ENCODE measurements around the gene ZNF25. TPM values are rescaled to one million over a fixed set of nuclear protein-coding genes. Genes with fewer than 3 reads are reported as not detected.
"Not testable (repeated sequence)": the region's sequence is repeated elsewhere in the genome, so short reads cannot be mapped to it uniquely, and the experiment has no call there.

Gene ZNF25
- total RNA-seq = 1 to 10 TPM; 6.8 to 7.5 TPM

DNA sequence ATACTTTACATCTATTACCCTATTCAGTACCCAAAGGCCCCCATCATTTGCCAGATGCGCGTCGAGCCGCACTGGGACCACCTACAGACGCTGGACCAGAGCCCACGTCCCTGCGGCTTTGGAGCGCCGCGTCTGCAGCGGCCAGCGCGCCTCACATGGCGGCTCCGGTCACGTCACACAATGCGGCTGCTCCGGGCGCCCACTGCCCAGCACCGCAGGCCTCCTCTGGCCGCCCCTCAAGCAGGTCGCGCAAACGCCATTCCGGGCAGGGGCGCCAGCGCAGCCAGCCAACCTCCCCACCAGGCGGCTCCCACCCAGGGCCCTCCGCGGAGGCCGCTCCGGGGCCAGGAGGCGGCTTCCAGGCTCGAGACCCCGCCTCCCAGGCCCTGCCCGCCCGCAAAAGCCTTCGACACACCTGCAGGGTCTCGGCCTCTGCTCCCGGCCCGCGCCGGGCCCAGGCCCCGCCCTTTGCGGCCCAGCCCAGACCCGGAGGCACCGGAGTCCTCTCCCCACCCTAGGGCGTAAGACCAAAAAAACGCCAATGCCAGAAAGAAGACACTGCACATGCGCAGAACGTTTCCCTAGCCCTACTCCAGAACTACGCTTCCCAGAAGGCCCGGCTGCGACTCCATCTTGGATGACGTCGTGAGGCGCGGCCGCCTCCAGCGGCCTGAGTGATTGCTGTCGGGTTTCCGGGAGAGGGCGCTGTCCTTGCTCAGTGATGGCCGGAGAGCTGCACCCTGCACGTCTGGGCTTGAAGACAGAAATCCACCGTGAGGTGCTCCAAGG lies at the start of gene ZNF25:
TSS of gene ZNF25 (minus strand) at position 557 of the 789 bp plus-strand sequence. CDS start 4,925 bp downstream, outside the sequence.
- peaks cover 14% of the 10 kb centered on the region for H3K4me1 Mint-ChIP-seq (ENCODE audit: low read depth)
- peaks cover 0 to 3% of the 10 kb centered on the region in 2 donors for H3K36me3 Mint-ChIP-seq (ENCODE audit: insufficient read depth in 2 of 2)
- H3K27ac Mint-ChIP-seq = peak within 1 kb of the TSS; percentile 98
- H3K9me3 Mint-ChIP-seq = no peaks in the 10 kb centered on the region
- peak within 1 kb of the TSS; percentile 90 to 98 for H3K4me3 Mint-ChIP-seq
- H3K27me3 Mint-ChIP-seq (ENCODE audit: low read depth) = no peaks in the 10 kb centered on the region
- DNase-seq = peak; percentile 94 to 96
- peak; percentile 96 for ATAC-seq (replicated peaks in 1 of 2)

- peaks cover 27 to 71% of the 10 kb centered on the region in 2 donors for H3K36me3 Mint-ChIP-seq (ENCODE audit: insufficient read depth in 2 of 2)
- peaks cover 23% of the 10 kb centered on the region for H3K4me1 Mint-ChIP-seq (ENCODE audit: low read depth)
- no peaks in the 10 kb centered on the region for H3K27me3 Mint-ChIP-seq (ENCODE audit: low read depth)
- no peak overlapping the region for H3K4me3 Mint-ChIP-seq
- peaks cover 0 to 2% of the 10 kb centered on the region in 2 donors for H3K9me3 Mint-ChIP-seq
- DNase-seq (no peak), ATAC-seq (replicated peaks in 1 of 2) (peak in 1 of 2 donors; percentile 43)
- H3K27ac Mint-ChIP-seq = peak overlapping the region; percentile 84
Measured at GRCh38 chr10:38025283-38025682, 48.8 kb upstream of the ZNF25 start.

DNA sequence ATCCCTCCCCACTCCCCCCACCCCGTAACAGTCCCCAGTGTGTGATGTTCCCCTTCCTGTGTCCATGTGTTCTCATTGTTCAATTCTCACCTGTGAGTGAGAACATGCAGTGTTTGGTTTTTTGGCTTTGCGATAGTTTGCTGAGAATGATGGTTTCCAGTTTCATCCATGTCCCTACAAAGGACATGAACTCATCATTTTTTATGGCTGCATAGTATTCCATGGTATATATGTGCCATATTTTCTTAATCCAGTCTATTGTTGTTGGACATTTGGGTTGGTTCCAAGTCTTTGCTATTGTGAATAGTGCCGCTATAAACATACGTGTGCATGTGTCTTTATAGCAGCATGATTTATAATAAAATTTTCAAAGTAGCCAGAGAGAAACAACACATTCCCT lies 42.7 kb upstream of the ZNF25 start:
- ATAC-seq (replicated peaks in 1 of 2); H3K9me3 Mint-ChIP-seq; H3K4me3 Mint-ChIP-seq; H3K27ac Mint-ChIP-seq; H3K27me3 Mint-ChIP-seq (ENCODE audit: low read depth); DNase-seq: not testable (repeated sequence)
- H3K36me3 Mint-ChIP-seq (ENCODE audit: insufficient read depth in 2 of 2) = peaks cover 27 to 68% of the 10 kb centered on the region in 2 donors
- peaks cover 13% of the 10 kb centered on the region for H3K4me1 Mint-ChIP-seq (ENCODE audit: low read depth)

GRCh38 chr10:38016354-38016753 lies 39.9 kb upstream of the ZNF25 start:
- Mint-ChIP-seq H3K27me3 (ENCODE audit: low read depth) (no peaks in the 10 kb centered on the region), H3K4me1 (ENCODE audit: low read depth) (peaks cover 28% of the 10 kb centered on the region), H3K27ac (no peak overlapping the region), H3K4me3 (no peak overlapping the region), H3K9me3 (peaks cover 2 to 7% of the 10 kb centered on the region in 2 donors), H3K36me3 (ENCODE audit: insufficient read depth in 2 of 2) (peaks cover 25 to 60% of the 10 kb centered on the region in 2 donors)
- ATAC-seq (replicated peaks in 1 of 2) = no peak
- DNase-seq = no peak

- Mint-ChIP-seq H3K27me3 (ENCODE audit: low read depth) (no peaks in the 10 kb centered on the region), H3K4me3 (peak within 1 kb of the TSS; percentile 98), H3K9me3 (no peaks in the 10 kb centered on the region), H3K4me1 (ENCODE audit: low read depth) (peaks cover 40% of the 10 kb centered on the region), H3K36me3 (ENCODE audit: insufficient read depth in 2 of 2) (peaks cover 4 to 19% of the 10 kb centered on the region in 2 donors), H3K27ac (peak within 1 kb of the TSS; percentile 98)
- ATAC-seq (replicated peaks in 1 of 2) = peak; percentile 86 to 87
- DNase-seq = peak; percentile 86 to 88
Measured at GRCh38 chr10:38010119-38010903, 33.9 kb upstream of the ZNF25 start, which contains the start of gene ZNF33A. TSS of gene ZNF33A (plus strand) at chr10:38010675. CDS start at chr10:38012342, 1,667 bp downstream.

- Mint-ChIP-seq H3K36me3 (ENCODE audit: insufficient read depth in 2 of 2) (peaks cover 0 to 6% of the 10 kb centered on the region in 2 donors), H3K27me3 (ENCODE audit: low read depth) (no peaks in the 10 kb centered on the region), H3K4me1 (ENCODE audit: low read depth) (peaks cover 27% of the 10 kb centered on the region), H3K27ac (no peak overlapping the region), H3K9me3 (no peaks in the 10 kb centered on the region), H3K4me3 (no peak overlapping the region)
- DNase-seq (no peak), ATAC-seq (replicated peaks in 1 of 2) (no peak)
Measured at GRCh38 chr10:38007991-38008390, 31.5 kb upstream of the ZNF25 start.

- Mint-ChIP-seq H3K36me3 (ENCODE audit: insufficient read depth in 2 of 2) (peaks cover 0 to 3% of the 10 kb centered on the region in 2 donors), H3K27me3 (ENCODE audit: low read depth) (no peaks in the 10 kb centered on the region), H3K9me3 (no peaks in the 10 kb centered on the region), H3K4me3 (no peak overlapping the region), H3K4me1 (ENCODE audit: low read depth) (peaks cover 24% of the 10 kb centered on the region), H3K27ac (no peak overlapping the region)
- ATAC-seq (replicated peaks in 1 of 2) (no peak), DNase-seq (no peak)
Measured at GRCh38 chr10:38007551-38007950, 31.1 kb upstream of the ZNF25 start.

DNA sequence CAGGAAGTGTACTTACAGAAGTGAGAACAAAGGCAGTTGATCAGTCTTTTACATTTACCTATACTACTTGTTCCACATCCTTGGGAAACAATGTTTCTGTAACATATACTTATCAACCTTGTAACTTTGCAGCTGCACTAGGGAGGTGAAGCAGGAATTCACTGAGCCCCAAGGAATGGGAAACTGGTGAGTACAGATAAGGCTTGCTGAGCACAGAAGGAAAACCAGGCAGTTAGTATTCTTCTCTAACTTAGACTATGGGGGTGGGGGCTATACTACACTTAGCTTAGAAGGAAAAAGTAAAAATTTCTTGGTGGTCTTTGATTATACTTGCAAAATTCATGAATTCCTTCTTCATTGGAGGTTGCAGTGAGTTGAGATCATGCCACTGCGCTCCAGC lies 27.1 kb upstream of the ZNF25 start:
- H3K4me1 Mint-ChIP-seq (ENCODE audit: low read depth) = no peaks in the 10 kb centered on the region
- peaks cover 0 to 1% of the 10 kb centered on the region in 2 donors for H3K36me3 Mint-ChIP-seq (ENCODE audit: insufficient read depth in 2 of 2)
- H3K27ac Mint-ChIP-seq = no peak overlapping the region
- DNase-seq (no peak), ATAC-seq (replicated peaks in 1 of 2) (no peak)
- no peaks in the 10 kb centered on the region for H3K27me3 Mint-ChIP-seq (ENCODE audit: low read depth)
- no peak overlapping the region for H3K4me3 Mint-ChIP-seq
- H3K9me3 Mint-ChIP-seq = no peaks in the 10 kb centered on the region

DNA sequence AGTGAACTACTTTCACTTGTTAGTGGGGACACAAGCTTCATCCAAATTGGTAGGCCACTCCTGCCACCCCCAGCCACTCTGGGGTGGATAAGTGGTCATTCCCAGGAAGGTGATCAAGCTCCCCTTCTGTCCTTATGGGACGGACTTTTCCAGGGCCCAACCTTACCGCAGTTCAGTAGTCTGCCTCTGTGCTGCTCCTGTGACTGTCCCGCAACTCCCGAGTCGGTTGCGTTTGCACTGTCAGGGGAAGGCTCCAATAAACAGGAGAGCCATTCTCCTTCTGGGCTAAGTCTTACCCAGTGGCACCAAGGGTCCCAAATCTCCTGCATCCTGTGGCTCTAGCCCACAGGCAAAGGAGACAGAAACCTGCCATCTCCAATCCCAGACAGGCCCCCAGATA lies 26.6 kb upstream of the ZNF25 start:
- H3K36me3 Mint-ChIP-seq (ENCODE audit: insufficient read depth in 2 of 2) = peaks cover 0 to 3% of the 10 kb centered on the region in 2 donors
- ATAC-seq (replicated peaks in 1 of 2) = no peak
- H3K27me3 Mint-ChIP-seq (ENCODE audit: low read depth) = no peaks in the 10 kb centered on the region

GRCh38 chr10:38000474-38000873 lies 24.0 kb upstream of the ZNF25 start:
- H3K27me3 Mint-ChIP-seq (ENCODE audit: low read depth); H3K4me3 Mint-ChIP-seq; ATAC-seq (replicated peaks in 1 of 2); H3K4me1 Mint-ChIP-seq (ENCODE audit: low read depth); H3K36me3 Mint-ChIP-seq (ENCODE audit: insufficient read depth in 2 of 2); DNase-seq; H3K27ac Mint-ChIP-seq; H3K9me3 Mint-ChIP-seq: not testable (repeated sequence)

More for the DNA sequence above, 26.6 kb upstream of the ZNF25 start:
- no peak for DNase-seq
- no peak overlapping the region for H3K4me3 Mint-ChIP-seq
- H3K27ac Mint-ChIP-seq = no peak overlapping the region
- H3K9me3 Mint-ChIP-seq = peaks cover 0 to under 1% of the 10 kb centered on the region in 2 donors
- no peaks in the 10 kb centered on the region for H3K4me1 Mint-ChIP-seq (ENCODE audit: low read depth)

- not testable (repeated sequence) for H3K4me1 Mint-ChIP-seq (ENCODE audit: low read depth)
Measured at GRCh38 chr10:37998920-37999319, 22.5 kb upstream of the ZNF25 start.

GRCh38 chr10:37992083-37992482 lies 15.6 kb upstream of the ZNF25 start:
- no peaks in the 10 kb centered on the region for H3K27me3 Mint-ChIP-seq (ENCODE audit: low read depth)
- H3K36me3 Mint-ChIP-seq (ENCODE audit: insufficient read depth in 2 of 2) = peaks cover 1 to 2% of the 10 kb centered on the region in 2 donors
- no peak overlapping the region for H3K4me3 Mint-ChIP-seq
- no peak for DNase-seq
- peaks cover 6% of the 10 kb centered on the region for H3K4me1 Mint-ChIP-seq (ENCODE audit: low read depth)
- H3K27ac Mint-ChIP-seq = no peak overlapping the region
- ATAC-seq (replicated peaks in 1 of 2) = peak; percentile 47 to 51
- peaks cover 1 to 3% of the 10 kb centered on the region in 2 donors for H3K9me3 Mint-ChIP-seq

More at GRCh38 chr10:37998920-37999319, 22.5 kb upstream of the ZNF25 start:
- not testable (repeated sequence) for DNase-seq; H3K27ac Mint-ChIP-seq; H3K36me3 Mint-ChIP-seq (ENCODE audit: insufficient read depth in 2 of 2); H3K4me3 Mint-ChIP-seq; H3K9me3 Mint-ChIP-seq; ATAC-seq (replicated peaks in 1 of 2); H3K27me3 Mint-ChIP-seq (ENCODE audit: low read depth)

DNA sequence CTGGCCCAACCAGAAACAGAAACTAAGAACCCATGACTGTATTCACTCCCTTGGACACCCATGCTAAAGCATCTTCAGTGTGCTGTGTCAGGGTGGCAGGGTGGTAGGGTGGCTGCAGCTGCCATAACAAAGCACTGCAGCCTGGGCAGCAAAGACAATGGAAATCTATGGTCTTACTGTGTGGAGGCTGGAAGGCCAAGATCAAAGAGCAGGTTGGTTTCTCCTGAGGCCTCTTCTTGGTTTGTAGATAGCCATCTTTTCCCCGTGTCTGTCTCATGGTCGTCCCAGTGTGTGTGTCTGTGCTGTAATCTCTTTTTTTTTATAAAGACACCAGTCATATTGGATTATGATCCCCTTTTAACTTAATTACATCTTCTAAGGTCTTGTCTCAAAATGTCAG lies 15.2 kb upstream of the ZNF25 start:
- H3K36me3 Mint-ChIP-seq (ENCODE audit: insufficient read depth in 2 of 2) = peaks cover 1 to 2% of the 10 kb centered on the region in 2 donors
- ATAC-seq (replicated peaks in 1 of 2) = peak in 1 of 2 donors; percentile 18

More for the DNA sequence above, 15.2 kb upstream of the ZNF25 start:
- Mint-ChIP-seq H3K27ac (no peak overlapping the region), H3K4me1 (ENCODE audit: low read depth) (peaks cover 6% of the 10 kb centered on the region), H3K9me3 (peaks cover 1 to 3% of the 10 kb centered on the region in 2 donors), H3K27me3 (ENCODE audit: low read depth) (no peaks in the 10 kb centered on the region), H3K4me3 (no peak overlapping the region)
- DNase-seq = no peak

Data from activated T-cell treated with anti-CD3 and anti-CD28 coated beads, Interleukin-2, amount 50 U/mL, for 72 hours (primary cell).